PC-9 (cell line): ENCODE data around the gene SPON2.

ENCODE experiments used
- CTCF ChIP-seq: fragments of 200-600 bp; sonication (generic); conservative IDR thresholded peaks from 2 replicates; pipeline ENCODE4 v1.6.1; 2017; ENCODE audit warnings: mixed run types, antibody characterized with exemption, mild to moderate bottlenecking, moderate library complexity
- EZH2 ChIP-seq: fragments of 200-600 bp; sonication (generic); IDR thresholded peaks from 2 replicates; pipeline ENCODE4 v1.8.0; 2017; ENCODE audit warnings: antibody characterized with exemption, low read depth

DNA sequence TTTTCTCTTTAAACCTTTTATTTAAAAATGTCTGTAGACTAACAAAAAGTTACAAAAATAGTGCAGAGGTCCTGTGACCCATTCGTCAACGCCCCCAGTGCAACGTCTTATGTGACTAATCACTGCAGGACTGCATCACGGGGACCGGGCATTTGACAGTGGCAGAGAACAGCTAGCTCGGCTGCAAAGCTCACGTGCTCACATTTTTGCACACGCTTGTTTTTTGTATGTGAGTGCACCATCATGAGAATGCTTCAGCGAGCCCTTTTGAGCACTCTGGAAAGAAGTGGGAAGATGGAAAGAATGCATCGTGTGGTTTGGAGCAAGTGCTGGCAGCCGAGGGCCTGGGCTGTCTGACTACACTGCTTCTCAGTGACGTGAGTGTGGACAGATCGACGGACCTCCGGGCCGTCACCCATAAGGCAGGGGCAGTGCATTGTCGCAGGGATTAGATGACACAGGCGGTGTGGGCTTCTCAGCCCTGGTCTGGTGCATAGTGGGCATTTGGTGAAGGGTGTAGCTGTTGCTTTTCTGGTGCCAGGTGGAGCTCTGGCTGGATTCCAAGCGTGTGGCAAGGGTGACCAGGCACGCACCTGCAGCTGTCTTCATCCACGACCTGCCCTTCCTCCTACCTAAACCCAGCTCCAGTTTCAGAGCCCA, 17.7 kb downstream of the SPON2 start:
- no peak for TF ChIP-seq CTCF
- no peak for TF ChIP-seq EZH2
